Epithelial cell of prostate (primary cell): ENCODE results near the gene CCN6.
A peak's percentile ranks its signal among the peaks of the same experiment; 100 is the strongest.

Experiments used
- DNase-seq: peaks from one replicate; pipeline ENCODE4 v3.0.0-alpha.2; 2011; ENCODE audit warnings: low read depth, low spot score
- H3K27ac ChIP-seq: fragments of 450-650 bp; 2 replicates; pipeline ENCODE4 v1.5.1; 2017; ENCODE audit warnings: mild to moderate bottlenecking

Gene CCN6

DNA sequence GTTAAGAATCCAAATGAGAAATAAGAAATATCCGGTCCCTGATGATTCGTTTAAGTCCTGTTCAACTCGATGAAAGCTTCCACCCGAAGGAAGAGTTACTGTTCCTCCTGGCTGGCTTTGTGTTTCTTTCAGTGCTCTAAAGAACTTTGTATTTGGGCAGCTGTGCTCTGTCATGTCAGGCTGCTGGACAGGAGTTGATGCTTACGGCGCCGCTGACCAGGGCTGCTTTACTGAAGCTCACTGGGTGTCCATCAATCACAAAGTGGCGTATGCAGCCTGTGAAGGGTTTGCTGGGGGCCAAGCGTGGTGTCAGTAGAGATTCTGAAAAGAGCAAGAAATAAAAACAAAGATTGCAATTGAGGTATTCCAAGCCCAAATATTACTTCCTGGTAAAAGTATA, 55.4 kb downstream of the CCN6 start:
- DNase-seq: no peak
- no peak overlapping the region for H3K27ac ChIP-seq

DNA sequence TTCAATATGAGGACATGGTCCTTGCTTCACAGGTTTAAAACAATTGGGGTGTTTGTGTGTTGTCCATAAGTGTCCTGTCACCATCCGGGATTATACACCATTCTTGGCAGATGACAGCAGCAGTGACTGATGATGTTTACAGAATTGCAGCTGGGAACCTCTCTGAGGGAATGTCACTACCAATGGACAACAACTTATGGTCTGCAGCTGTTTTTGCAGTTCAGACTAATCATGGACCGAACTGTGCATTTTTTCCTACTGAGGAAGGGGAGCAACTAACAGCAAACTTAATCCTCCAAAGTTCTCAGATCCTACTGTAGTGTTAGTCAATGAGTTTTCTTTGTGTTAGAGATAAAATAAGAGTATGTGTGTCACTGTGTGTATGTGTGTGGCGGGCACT, 59.5 kb downstream of the CCN6 start:
- DNase-seq: no peak
- no peak overlapping the region for H3K27ac ChIP-seq

DNA sequence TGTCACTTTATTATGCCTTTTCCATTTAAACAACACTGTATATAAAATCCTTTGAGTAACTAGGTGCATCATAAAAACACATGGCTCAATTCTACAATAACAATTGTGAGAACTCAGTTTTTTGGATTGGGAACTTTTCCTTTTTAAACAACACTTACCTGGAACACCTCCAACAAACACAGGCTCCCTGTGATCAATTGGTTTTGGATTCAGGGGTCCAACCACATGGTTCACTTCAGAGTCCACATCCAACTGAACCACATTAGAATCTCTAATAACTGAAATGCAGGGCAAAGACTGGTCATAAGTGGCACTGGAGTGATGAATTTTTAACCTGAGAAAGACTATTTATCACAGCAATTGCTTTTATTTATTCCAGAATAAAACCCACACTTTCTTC, 60.0 kb downstream of the CCN6 start:
- DNase-seq: no peak
- H3K27ac ChIP-seq: no peak overlapping the region

DNA sequence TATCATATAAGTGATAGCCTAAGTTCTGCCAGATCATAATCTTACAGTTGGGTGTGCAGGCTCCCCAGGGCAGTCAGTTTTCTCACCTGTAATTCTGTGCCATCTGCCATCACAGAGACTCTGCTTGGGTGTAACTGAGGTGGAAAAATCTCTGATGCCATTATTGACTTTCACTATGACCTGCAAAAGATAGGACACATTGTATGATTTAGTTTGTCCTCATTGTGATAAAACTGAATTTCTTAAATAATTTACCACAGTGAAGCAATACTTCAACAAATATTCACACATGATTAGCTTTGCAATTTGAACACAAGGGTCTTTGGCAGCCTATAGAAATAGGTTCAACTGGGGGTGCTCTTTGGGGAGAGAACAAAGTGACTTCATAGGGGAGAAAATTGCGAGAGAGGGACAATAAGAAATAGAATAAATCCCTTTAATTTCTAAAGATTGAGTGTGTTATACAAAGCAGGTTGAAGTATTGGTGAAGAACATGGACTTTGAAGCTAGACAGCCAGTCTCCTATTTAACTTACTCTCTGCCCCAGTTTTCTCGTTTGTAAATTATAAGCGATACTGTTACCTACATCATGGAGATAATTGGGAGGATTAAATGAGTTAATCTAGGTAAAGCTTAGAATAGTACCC, 60.8 kb downstream of the CCN6 start:
- no peak for DNase-seq
- H3K27ac ChIP-seq: no peak overlapping the region

DNA sequence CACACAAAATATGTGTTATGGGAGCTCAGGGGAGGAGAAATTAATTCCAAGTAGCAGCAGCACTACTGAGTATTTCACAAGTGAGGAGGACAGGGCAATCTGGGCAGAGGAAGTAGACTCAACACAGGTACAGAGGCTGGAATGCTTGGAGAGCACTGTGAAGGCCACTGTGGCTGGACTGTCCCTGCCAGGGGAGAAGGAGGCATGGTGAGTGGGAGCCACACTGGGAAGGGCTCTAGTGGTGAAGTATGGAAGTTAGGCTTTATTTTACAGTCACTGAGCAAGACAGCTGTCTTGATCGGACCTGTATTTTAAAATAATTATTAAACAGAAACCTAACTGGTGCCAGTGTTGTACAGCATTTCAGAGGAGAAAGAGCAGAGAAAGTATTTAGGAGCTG, 62.3 kb downstream of the CCN6 start:
- DNase-seq: no peak
- H3K27ac ChIP-seq: no peak overlapping the region

DNA sequence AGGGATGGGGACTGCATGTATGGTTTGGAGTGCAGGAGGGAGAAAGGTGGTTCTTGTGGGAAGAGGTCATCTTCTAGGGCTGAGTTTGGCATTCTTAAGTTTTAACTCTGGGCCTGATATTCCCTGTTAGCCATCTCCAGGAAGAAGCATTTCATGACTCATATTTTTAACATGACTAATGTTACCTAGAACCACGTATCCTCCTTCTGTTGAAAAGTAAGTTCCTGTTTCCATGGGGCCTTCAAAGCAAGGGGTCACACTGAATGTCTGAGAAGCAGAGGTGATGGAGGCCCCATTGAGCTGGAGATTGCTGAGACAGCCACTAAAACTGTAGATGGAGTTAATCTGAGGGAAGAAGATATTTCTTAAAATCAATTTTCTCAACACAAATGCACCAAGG, 63.6 kb downstream of the CCN6 start:
- no peak overlapping the region for H3K27ac ChIP-seq
- DNase-seq: peak; percentile 24

DNA sequence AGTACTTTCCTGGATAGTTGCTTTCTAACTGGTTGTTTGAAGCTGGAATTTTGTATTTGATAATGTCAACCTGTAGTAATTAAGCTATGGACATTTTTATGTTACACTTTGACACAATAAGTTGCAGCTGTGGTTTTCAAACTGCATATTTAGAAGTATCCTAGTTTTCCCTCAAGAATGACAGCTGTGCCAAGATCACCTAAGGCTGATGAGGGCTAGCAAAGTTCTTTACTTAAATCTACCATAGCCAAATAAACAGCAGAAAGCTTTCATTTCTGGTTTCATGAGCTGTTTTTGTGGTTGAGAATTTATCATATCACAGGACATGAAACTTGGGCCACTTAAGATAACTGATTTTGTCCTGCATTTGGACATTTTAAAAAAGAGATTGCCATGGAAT, 64.1 kb downstream of the CCN6 start:
- DNase-seq: no peak

More for the DNA sequence above, 64.1 kb downstream of the CCN6 start:
- H3K27ac ChIP-seq: no peak overlapping the region
